GM18520 (cell line): ENCODE results near the gene RWDD2A.
A peak's percentile ranks its signal among the peaks of the same experiment; 100 is the strongest.
"Not testable (repeated sequence)": the region's sequence is repeated elsewhere in the genome, so short reads cannot be mapped to it uniquely, and the experiment has no call there.

Experiments used
- ATAC-seq: cut with Tn5 transposase; IDR thresholded peaks from one replicate; pipeline ENCODE4 v1.9.1; 2021; ENCODE audit not compliant: unreplicated experiment

RWDD2A gene

GRCh38 chr6:83192871-83193746 is at the start of gene RWDD2A, which contains the start of gene PGM3:
TSS of gene RWDD2A (plus strand) at chr6:83193357. CDS start at chr6:83194452, 1,095 bp downstream.
TSS of gene PGM3 (minus strand) at chr6:83193265. CDS start at chr6:83191012, 2,253 bp downstream.
- ATAC-seq = peak; percentile 98

- no peak for ATAC-seq
Observed at GRCh38 chr6:83151114-83151513, 42.0 kb upstream of the RWDD2A start.

- no peak for ATAC-seq
Observed at GRCh38 chr6:83152913-83153312, 40.2 kb upstream of the RWDD2A start.

GRCh38 chr6:83153883-83154521 is 39.2 kb upstream of the RWDD2A start:
- ATAC-seq = no peak

GRCh38 chr6:83155794-83156193 is 37.4 kb upstream of the RWDD2A start:
- no peak for ATAC-seq

- no peak for ATAC-seq
Observed at GRCh38 chr6:83160167-83160566, 33.0 kb upstream of the RWDD2A start.

- ATAC-seq = no peak
Observed at GRCh38 chr6:83167726-83168278, 25.4 kb upstream of the RWDD2A start.

GRCh38 chr6:83168556-83168955 is 24.6 kb upstream of the RWDD2A start:
- ATAC-seq = no peak

GRCh38 chr6:83169106-83169505 is 24.1 kb upstream of the RWDD2A start:
- no peak for ATAC-seq

- no peak for ATAC-seq
Observed at GRCh38 chr6:83169511-83169910, 23.6 kb upstream of the RWDD2A start.

GRCh38 chr6:83176246-83176645 is 16.9 kb upstream of the RWDD2A start:
- no peak for ATAC-seq

- ATAC-seq = no peak
Observed at GRCh38 chr6:83180426-83180950, 12.7 kb upstream of the RWDD2A start.

GRCh38 chr6:83182114-83182513 is 11.0 kb upstream of the RWDD2A start:
- no peak for ATAC-seq

GRCh38 chr6:83183082-83183828 is 9.9 kb upstream of the RWDD2A start:
- no peak for ATAC-seq

- ATAC-seq = no peak
Observed at GRCh38 chr6:83185096-83185495, 8.1 kb upstream of the RWDD2A start.

GRCh38 chr6:83188501-83188900 is 4.7 kb upstream of the RWDD2A start:
- no peak for ATAC-seq

GRCh38 chr6:83190626-83191025 is 2.5 kb upstream of the RWDD2A start:
- ATAC-seq = no peak

- not testable (repeated sequence) for ATAC-seq
Observed at GRCh38 chr6:83191974-83192373, 1.2 kb upstream of the RWDD2A start.

- no peak for ATAC-seq
Observed at GRCh38 chr6:83192456-83192855, 701 bp upstream of the RWDD2A start.

- no peak for ATAC-seq
Observed at GRCh38 chr6:83193747-83194566, 800 bp downstream of the RWDD2A start.
